ENCODE data around the gene KNSTRN.

Gene KNSTRN

DNA sequence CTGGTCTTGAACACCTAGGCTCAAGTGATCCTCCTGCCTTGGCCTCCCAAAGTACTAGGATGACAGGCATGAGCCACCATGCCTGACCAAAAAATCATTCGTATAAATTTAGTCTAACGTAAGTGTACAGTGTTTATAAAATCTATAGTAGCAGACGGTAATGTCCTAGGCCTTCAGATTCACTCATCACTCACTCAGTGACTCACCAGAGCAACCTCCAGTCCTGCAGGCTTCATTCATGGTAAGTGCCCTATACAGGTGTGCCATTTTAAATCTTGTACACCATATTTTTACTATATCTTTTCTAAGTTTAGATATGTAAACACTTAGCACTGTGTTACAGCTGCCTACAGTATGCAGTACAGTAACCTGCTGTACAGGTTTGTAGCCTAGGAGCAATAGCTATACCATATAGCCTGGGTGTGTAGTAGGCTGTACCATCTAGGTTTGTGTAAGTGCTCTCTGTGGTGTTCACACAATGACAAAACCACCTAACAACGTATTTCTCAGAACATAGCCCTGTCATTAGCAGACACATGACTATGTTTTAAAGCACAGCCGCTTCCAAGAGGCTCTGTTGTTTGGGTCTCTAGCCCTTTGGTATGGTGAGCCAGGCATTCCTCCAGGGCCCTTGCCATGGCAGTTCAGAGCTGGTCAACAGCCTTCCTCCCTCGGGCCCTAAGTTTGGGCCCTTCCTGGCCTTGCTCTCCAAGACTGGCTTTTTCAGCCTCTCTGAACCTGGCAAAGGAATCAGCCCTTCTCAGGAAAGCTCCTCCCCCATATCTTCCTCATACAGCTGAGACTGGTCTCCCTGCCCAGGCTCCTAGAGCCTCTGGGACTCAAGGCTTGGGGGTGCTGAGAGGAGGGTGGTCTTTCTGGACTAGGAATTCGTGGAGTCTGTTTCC is 39.9 kb upstream of the KNSTRN start:
- Histone ChIP-seq H3K27ac (ENCODE audit: low read length) (no peak overlapping the region), H3K9ac (ENCODE audit: low read depth, low read length) (no peak overlapping the region), H3K4me3 (ENCODE audit: low read depth in 1 of 2, low read length in 2 of 2) (no peak overlapping the region), H2AFZ (ENCODE audit: low read depth, low read length) (no peak overlapping the region), H3K27me3 (ENCODE audit: insufficient read depth, low read length, poor library complexity) (no peaks in the 10 kb centered on the region), H4K20me1 (ENCODE audit: insufficient read depth, low read length) (no peaks in the 10 kb centered on the region), H3K4me2 (ENCODE audit: insufficient read depth, low read length) (no peak overlapping the region), H3K4me1 (ENCODE audit: insufficient read depth, low read length) (peaks cover 10% of the 10 kb centered on the region), H3K79me2 (ENCODE audit: insufficient read depth, low read length) (no peaks in the 10 kb centered on the region), H3K36me3 (ENCODE audit: insufficient read depth, low read length) (no peaks in the 10 kb centered on the region), H3K9me3 (ENCODE audit: insufficient read depth, low read length, severe bottlenecking) (no peaks in the 10 kb centered on the region)
- TF ChIP-seq CTCF (IDR thresholded peaks at IDR 0.05; ENCODE audit: borderline replicate concordance, extremely low read depth, low read length, poor library complexity, severe bottlenecking) (no peak), EZH2 (IDR thresholded peaks at IDR 0.05; ENCODE audit: borderline replicate concordance, low read depth, low read length, severe bottlenecking) (no peak)
- no peak for DNase-seq
- no peak for ATAC-seq (ENCODE audit: insufficient read depth, low read depth)

GRCh38 chr15:40343512-40343911 is 39.0 kb upstream of the KNSTRN start:
- no peaks in the 10 kb centered on the region for H3K79me2 ChIP-seq (ENCODE audit: insufficient read depth, low read length)
- no peaks in the 10 kb centered on the region for H4K20me1 ChIP-seq (ENCODE audit: insufficient read depth, low read length)
- no peak overlapping the region for H3K4me2 ChIP-seq (ENCODE audit: insufficient read depth, low read length)
- H3K27ac ChIP-seq (ENCODE audit: low read length): no peak overlapping the region
- no peak overlapping the region for H2AFZ ChIP-seq (ENCODE audit: low read depth, low read length)
- H3K9ac ChIP-seq (ENCODE audit: low read depth, low read length): no peak overlapping the region
- H3K27me3 ChIP-seq (ENCODE audit: insufficient read depth, low read length, poor library complexity): no peaks in the 10 kb centered on the region
- H3K9me3 ChIP-seq (ENCODE audit: insufficient read depth, low read length, severe bottlenecking): no peaks in the 10 kb centered on the region
- ATAC-seq (ENCODE audit: insufficient read depth, low read depth): no peak
- TF ChIP-seq EZH2 (IDR thresholded peaks at IDR 0.05; ENCODE audit: borderline replicate concordance, low read depth, low read length, severe bottlenecking): no peak
- no peak for TF ChIP-seq CTCF (IDR thresholded peaks at IDR 0.05; ENCODE audit: borderline replicate concordance, extremely low read depth, low read length, poor library complexity, severe bottlenecking)
- no peak for DNase-seq
- no peaks in the 10 kb centered on the region for H3K36me3 ChIP-seq (ENCODE audit: insufficient read depth, low read length)
- peaks cover 3% of the 10 kb centered on the region; the same call in 1 of the 2 replicates for H3K4me1 ChIP-seq (ENCODE audit: insufficient read depth, low read length)
- no peak overlapping the region for H3K4me3 ChIP-seq (ENCODE audit: low read depth in 1 of 2, low read length in 2 of 2)

GRCh38 chr15:40344217-40344616 is 38.3 kb upstream of the KNSTRN start:
- ATAC-seq (ENCODE audit: insufficient read depth, low read depth) (0 out of 3 replicates have a peak, but pooled peaks have one; percentile 4), DNase-seq (no peak)
- H3K9ac ChIP-seq (ENCODE audit: low read depth, low read length): no peak overlapping the region
- H3K79me2 ChIP-seq (ENCODE audit: insufficient read depth, low read length): no peaks in the 10 kb centered on the region
- no peaks in the 10 kb centered on the region for H4K20me1 ChIP-seq (ENCODE audit: insufficient read depth, low read length)
- no peak overlapping the region for H3K4me3 ChIP-seq (ENCODE audit: low read depth in 1 of 2, low read length in 2 of 2)
- H3K27me3 ChIP-seq (ENCODE audit: insufficient read depth, low read length, poor library complexity): no peaks in the 10 kb centered on the region
- no peak overlapping the region for H2AFZ ChIP-seq (ENCODE audit: low read depth, low read length)
- H3K4me1 ChIP-seq (ENCODE audit: insufficient read depth, low read length): peaks cover 3% of the 10 kb centered on the region; the same call in 1 of the 2 replicates
- H3K4me2 ChIP-seq (ENCODE audit: insufficient read depth, low read length): no peak overlapping the region
- TF ChIP-seq CTCF (IDR thresholded peaks at IDR 0.05; ENCODE audit: borderline replicate concordance, extremely low read depth, low read length, poor library complexity, severe bottlenecking): no peak
- TF ChIP-seq EZH2 (IDR thresholded peaks at IDR 0.05; ENCODE audit: borderline replicate concordance, low read depth, low read length, severe bottlenecking): no peak
- H3K36me3 ChIP-seq (ENCODE audit: insufficient read depth, low read length): no peaks in the 10 kb centered on the region
- no peaks in the 10 kb centered on the region for H3K9me3 ChIP-seq (ENCODE audit: insufficient read depth, low read length, severe bottlenecking)
- H3K27ac ChIP-seq (ENCODE audit: low read length): no peak overlapping the region

All from DND-41 (cell line).